Neural cell (in vitro differentiated cells): ENCODE data around the gene ACOT7. TPM values are rescaled to one million over a fixed set of nuclear protein-coding genes. Genes with fewer than 3 reads are reported as not detected.

Experiments
- H2AFZ ChIP-seq: fragments of 200-600, 300-800 bp; sonication (generic), shearing (Covaris generic); 2 replicates; pipeline ENCODE4 v1.6.0; 2014; ENCODE audit warnings: low read depth, mild to moderate bottlenecking, antibody characterized with exemption, low read length, moderate library complexity
- H3F3A ChIP-seq: fragments of 200-600 bp; shearing (Covaris generic); 2 replicates; pipeline ENCODE4 v1.6.1; 2016; ENCODE audit warnings: mild to moderate bottlenecking, moderate library complexity, mixed read lengths, antibody characterized with exemption, low read length; ENCODE audit not compliant: insufficient read depth, poor library complexity, severe bottlenecking
- H3K27ac ChIP-seq: fragments of 200-600, 300-800 bp; sonication (generic), shearing (Covaris generic); 2 replicates; pipeline ENCODE4 v1.5.1; 2014; ENCODE audit warnings: mild to moderate bottlenecking, low read length, moderate library complexity
- H3K27me3 ChIP-seq: fragments of 300-800, 200-600 bp; sonication (generic), shearing (Covaris generic); 2 replicates; pipeline ENCODE4 v1.6.0; 2014; ENCODE audit warnings: mild to moderate bottlenecking, low read depth, low read length, moderate library complexity; ENCODE audit not compliant: insufficient read depth
- H3K36me3 ChIP-seq: fragments of 300-800, 200-600 bp; sonication (generic), shearing (Covaris generic); 2 replicates; pipeline ENCODE4 v1.5.1; 2014; ENCODE audit warnings: mild to moderate bottlenecking, antibody characterized with exemption, low read length, moderate library complexity; ENCODE audit not compliant: insufficient read depth
- H3K4me2 ChIP-seq: fragments of 300-800, 200-600 bp; sonication (generic), shearing (Covaris generic); 2 replicates; pipeline ENCODE4 v1.6.0; 2014; ENCODE audit warnings: mild to moderate bottlenecking, low read length
- H3K4me3 ChIP-seq: fragments of 300-800, 200-600 bp; sonication (generic), shearing (Covaris generic); 2 replicates; pipeline ENCODE4 v1.5.1; 2014; ENCODE audit warnings: mild to moderate bottlenecking, low read length, moderate library complexity
- H3K79me2 ChIP-seq: fragments of 200-600 bp; shearing (Covaris generic); replicated peaks from 2 replicates; pipeline ENCODE4 v1.6.0; 2014; ENCODE audit warnings: mild to moderate bottlenecking, low read length, moderate library complexity; ENCODE audit not compliant: insufficient read depth
- H3K9ac ChIP-seq: fragments of 300-800, 200-600 bp; sonication (generic), shearing (Covaris generic); 2 replicates; pipeline ENCODE4 v1.6.1; 2016; ENCODE audit warnings: mild to moderate bottlenecking, low read length, mixed read lengths
- H3K9me2 ChIP-seq: fragments of 200-600 bp; shearing (Covaris generic); 2 replicates; pipeline ENCODE4 v1.6.1; 2016; ENCODE audit warnings: mild to moderate bottlenecking, low read length, mixed read lengths; ENCODE audit not compliant: insufficient read depth
- H3K9me3 ChIP-seq: fragments of 200-600, 300-800 bp; sonication (generic), shearing (Covaris generic); 2 replicates; pipeline ENCODE4 v1.6.1; 2016; ENCODE audit warnings: mild to moderate bottlenecking, mixed run types, low read length, moderate library complexity, mixed read lengths
- H4K20me1 ChIP-seq: fragments of 200-600 bp; shearing (Covaris generic); 2 replicates; pipeline ENCODE4 v1.6.1; 2016; ENCODE audit warnings: mild to moderate bottlenecking, mixed run types; ENCODE audit not compliant: insufficient read depth
- EP300 ChIP-seq: fragments of 450-650 bp; conservative IDR thresholded peaks from 2 replicates; pipeline ENCODE4 v1.6.1; 2014; ENCODE audit warnings: antibody characterized with exemption, mild to moderate bottlenecking, moderate library complexity; ENCODE audit not compliant: poor library complexity, severe bottlenecking
- EZH2 ChIP-seq: fragments of 200-600, 300-800 bp; shearing (Covaris generic), sonication (generic); IDR thresholded peaks from 2 replicates; pipeline ENCODE4 v1.6.1; 2014; ENCODE audit warnings: antibody characterized with exemption, low read length, borderline replicate concordance, mild to moderate bottlenecking; ENCODE audit not compliant: insufficient read depth, poor library complexity, severe bottlenecking
- MXI1 ChIP-seq: fragments of 450-650 bp; conservative IDR thresholded peaks from 2 replicates; pipeline ENCODE4 v1.6.1; 2014; ENCODE audit warnings: antibody characterized with exemption, mild to moderate bottlenecking; ENCODE audit not compliant: poor library complexity, severe bottlenecking
- POLR2AphosphoS5 ChIP-seq: IDR thresholded peaks from 2 replicates; pipeline ENCODE4 v1.6.1; 2012
- RAD21 ChIP-seq: fragments of 450-650 bp; conservative IDR thresholded peaks from 2 replicates; pipeline ENCODE4 v1.6.1; 2014; ENCODE audit warnings: antibody characterized with exemption, mild to moderate bottlenecking, moderate library complexity
- SMC3 ChIP-seq: fragments of 450-650 bp; conservative IDR thresholded peaks from 2 replicates; pipeline ENCODE4 v1.6.1; 2014; ENCODE audit warnings: antibody characterized with exemption, mild to moderate bottlenecking, moderate library complexity; ENCODE audit not compliant: poor library complexity
- TAF1 ChIP-seq: IDR thresholded peaks from 2 replicates; pipeline ENCODE4 v1.6.1; 2012; ENCODE audit warnings: low read depth
- polyA plus RNA-seq: library from polyadenylated mRNA; depleted of rRNA; stranded (reverse); fragments of >200 nt; gene quantifications from 2 replicates; pipeline ENCODE4 v1.2.3, GENCODE V29; 2014
- TF ChIP-seq, protein P1 (sequence below): IDR thresholded peaks from 2 replicates; pipeline ENCODE4 v1.6.1; 2012; ENCODE audit warnings: borderline replicate concordance
- TF ChIP-seq, protein P2 (sequence below): fragments of 450-650 bp; IDR thresholded peaks from 2 replicates; pipeline ENCODE4 v1.5.1; 2014; ENCODE audit warnings: antibody characterized with exemption, mild to moderate bottlenecking, moderate library complexity; ENCODE audit not compliant: poor library complexity, severe bottlenecking

The ACOT7 gene
- polyA plus RNA-seq, 1 donor from 2014 or later, result 101 TPM

DNA sequence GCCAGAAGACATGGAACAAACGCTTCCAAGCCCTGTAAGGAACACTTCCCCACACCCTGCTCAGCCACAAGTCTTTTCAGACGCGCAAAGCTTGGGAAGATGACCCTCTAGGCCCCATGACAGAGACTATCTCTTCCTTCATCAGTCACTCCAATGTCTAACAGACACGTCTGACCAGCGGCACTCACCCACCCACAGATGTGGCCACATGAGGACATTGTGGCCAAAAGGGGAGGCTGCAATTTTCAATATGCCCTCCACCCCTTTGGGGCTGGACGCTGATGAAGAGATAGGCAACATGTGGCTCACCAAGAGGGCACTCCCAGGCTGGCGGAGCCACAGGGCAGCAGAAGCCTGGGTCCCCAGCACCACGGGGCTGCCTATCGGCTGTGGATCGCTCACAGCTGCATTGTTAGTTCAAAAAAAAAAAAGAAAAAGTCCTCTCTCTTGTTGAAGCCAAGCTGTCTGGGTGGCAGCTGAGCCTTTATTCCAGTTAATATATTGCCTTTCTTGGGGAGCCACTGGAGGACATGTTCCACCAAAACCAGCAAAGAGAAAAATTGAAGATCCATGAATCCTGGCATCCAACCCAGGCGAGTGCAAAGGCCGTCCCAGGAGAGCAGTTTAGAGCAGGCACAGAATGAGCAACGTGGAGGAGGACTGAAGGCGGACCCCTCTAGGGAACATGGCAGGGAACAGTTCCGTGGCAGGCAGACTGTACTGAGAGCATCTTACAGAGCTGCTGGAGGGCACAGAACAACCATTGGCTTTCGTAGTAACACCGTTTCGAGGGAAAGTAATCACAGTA lies 80.0 kb downstream of the ACOT7 start:
- Histone ChIP-seq H3K79me2 (no peaks in the 10 kb centered on the region), H3F3A (no peaks in the 10 kb centered on the region), H2AFZ (no peak overlapping the region), H3K4me2 (no peak overlapping the region), H3K27me3 (no peaks in the 10 kb centered on the region), H3K9me3 (no peaks in the 10 kb centered on the region), H3K36me3 (peaks cover 6% of the 10 kb centered on the region), H3K9ac (no peak overlapping the region), H3K27ac (no peak overlapping the region), H3K9me2 (no peaks in the 10 kb centered on the region), H4K20me1 (no peaks in the 10 kb centered on the region), H3K4me3 (no peak overlapping the region)
- TF ChIP-seq SMC3, result no peak
- TF ChIP-seq, protein P1, sequence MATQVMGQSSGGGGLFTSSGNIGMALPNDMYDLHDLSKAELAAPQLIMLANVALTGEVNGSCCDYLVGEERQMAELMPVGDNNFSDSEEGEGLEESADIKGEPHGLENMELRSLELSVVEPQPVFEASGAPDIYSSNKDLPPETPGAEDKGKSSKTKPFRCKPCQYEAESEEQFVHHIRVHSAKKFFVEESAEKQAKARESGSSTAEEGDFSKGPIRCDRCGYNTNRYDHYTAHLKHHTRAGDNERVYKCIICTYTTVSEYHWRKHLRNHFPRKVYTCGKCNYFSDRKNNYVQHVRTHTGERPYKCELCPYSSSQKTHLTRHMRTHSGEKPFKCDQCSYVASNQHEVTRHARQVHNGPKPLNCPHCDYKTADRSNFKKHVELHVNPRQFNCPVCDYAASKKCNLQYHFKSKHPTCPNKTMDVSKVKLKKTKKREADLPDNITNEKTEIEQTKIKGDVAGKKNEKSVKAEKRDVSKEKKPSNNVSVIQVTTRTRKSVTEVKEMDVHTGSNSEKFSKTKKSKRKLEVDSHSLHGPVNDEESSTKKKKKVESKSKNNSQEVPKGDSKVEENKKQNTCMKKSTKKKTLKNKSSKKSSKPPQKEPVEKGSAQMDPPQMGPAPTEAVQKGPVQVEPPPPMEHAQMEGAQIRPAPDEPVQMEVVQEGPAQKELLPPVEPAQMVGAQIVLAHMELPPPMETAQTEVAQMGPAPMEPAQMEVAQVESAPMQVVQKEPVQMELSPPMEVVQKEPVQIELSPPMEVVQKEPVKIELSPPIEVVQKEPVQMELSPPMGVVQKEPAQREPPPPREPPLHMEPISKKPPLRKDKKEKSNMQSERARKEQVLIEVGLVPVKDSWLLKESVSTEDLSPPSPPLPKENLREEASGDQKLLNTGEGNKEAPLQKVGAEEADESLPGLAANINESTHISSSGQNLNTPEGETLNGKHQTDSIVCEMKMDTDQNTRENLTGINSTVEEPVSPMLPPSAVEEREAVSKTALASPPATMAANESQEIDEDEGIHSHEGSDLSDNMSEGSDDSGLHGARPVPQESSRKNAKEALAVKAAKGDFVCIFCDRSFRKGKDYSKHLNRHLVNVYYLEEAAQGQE, result no peak
- no peak for TF ChIP-seq TAF1
- no peak for TF ChIP-seq EZH2
- no peak for TF ChIP-seq MXI1
- no peak for TF ChIP-seq RAD21
- no peak for TF ChIP-seq POLR2AphosphoS5
- no peak for TF ChIP-seq EP300
- TF ChIP-seq, protein P2, sequence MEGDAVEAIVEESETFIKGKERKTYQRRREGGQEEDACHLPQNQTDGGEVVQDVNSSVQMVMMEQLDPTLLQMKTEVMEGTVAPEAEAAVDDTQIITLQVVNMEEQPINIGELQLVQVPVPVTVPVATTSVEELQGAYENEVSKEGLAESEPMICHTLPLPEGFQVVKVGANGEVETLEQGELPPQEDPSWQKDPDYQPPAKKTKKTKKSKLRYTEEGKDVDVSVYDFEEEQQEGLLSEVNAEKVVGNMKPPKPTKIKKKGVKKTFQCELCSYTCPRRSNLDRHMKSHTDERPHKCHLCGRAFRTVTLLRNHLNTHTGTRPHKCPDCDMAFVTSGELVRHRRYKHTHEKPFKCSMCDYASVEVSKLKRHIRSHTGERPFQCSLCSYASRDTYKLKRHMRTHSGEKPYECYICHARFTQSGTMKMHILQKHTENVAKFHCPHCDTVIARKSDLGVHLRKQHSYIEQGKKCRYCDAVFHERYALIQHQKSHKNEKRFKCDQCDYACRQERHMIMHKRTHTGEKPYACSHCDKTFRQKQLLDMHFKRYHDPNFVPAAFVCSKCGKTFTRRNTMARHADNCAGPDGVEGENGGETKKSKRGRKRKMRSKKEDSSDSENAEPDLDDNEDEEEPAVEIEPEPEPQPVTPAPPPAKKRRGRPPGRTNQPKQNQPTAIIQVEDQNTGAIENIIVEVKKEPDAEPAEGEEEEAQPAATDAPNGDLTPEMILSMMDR, result no peak

DNA sequence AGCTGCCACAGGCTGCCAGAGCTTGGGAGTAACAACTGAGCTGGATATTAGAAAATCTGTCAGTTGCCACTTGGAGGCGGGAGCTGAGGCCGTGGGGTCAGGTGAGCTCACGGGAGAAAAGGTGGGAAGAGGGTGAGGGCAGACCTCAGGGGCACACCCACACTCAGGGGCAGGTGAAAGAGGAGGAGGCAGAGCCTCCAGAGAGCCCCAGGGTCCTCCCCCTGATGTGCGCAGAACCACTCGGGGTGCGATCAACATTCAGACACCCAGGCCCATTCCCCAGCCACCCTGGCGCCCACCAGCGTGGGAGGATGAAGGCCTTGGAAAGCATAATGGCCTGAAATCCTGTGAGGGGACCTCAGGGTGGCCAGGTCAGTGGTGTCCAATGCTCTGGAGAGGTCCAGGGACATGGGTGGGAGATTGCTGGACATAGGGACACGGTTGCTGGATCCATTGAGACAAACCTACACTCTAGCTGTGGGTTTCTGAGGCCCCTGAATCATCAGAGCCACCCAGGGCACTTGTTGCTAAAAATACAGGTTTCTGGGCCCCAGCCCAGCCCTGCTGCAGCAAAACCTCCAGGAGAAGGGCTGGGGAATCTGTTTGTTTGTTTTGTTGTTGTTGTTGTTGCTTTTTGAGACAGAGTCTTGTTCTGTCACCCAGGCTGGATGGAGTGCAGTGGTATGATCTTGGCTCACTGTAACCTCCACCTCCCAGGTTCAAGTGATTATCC lies 83.3 kb downstream of the ACOT7 start:
- no peak overlapping the region for H3K4me3 ChIP-seq
- no peak overlapping the region for H3K27ac ChIP-seq
- H3K9ac ChIP-seq, result no peak overlapping the region
- peaks cover 6% of the 10 kb centered on the region for H3K36me3 ChIP-seq
- H3K4me2 ChIP-seq, result no peak overlapping the region
- no peaks in the 10 kb centered on the region for H3K9me2 ChIP-seq
- no peaks in the 10 kb centered on the region for H3K27me3 ChIP-seq
- no peaks in the 10 kb centered on the region for H3F3A ChIP-seq
- no peak overlapping the region for H2AFZ ChIP-seq
- H3K9me3 ChIP-seq, result no peaks in the 10 kb centered on the region
- no peaks in the 10 kb centered on the region for H3K79me2 ChIP-seq
- H4K20me1 ChIP-seq, result no peaks in the 10 kb centered on the region
- TF ChIP-seq, protein P1, result no peak
- TF ChIP-seq EP300 (no peak), RAD21 (no peak), TAF1 (no peak), POLR2AphosphoS5 (no peak), EZH2 (no peak), SMC3 (no peak), MXI1 (no peak)
- TF ChIP-seq, protein P2, result no peak
